WTC11 (cell line): ENCODE measurements around the gene CDCA7. TPM values are rescaled to one million over a fixed set of nuclear protein-coding genes. Genes with fewer than 3 reads are reported as not detected.
"Not testable (repeated sequence)": the region's sequence is repeated elsewhere in the genome, so short reads cannot be mapped to it uniquely, and the experiment has no call there.

Source experiments
- ATAC-seq: fragments of 200-7000 bp; cut with Tn5 transposase; 2 replicates; pipeline ENCODE4 v1.10.0; 2021; ENCODE audit warnings: mild to moderate bottlenecking, moderate library complexity
- CTCF ChIA-PET: fragments of 300-600 bp; sonication (Branson Sonifier 250); formaldehyde crosslinking; loops from one replicate; lab custom pipeline; 2021; ENCODE audit warnings: antibody characterized with exemption; lab: Charles Lee
- POLR2A ChIA-PET: fragments of 350-600 bp; sonication (Branson Sonifier 250); formaldehyde crosslinking; loops from one replicate; lab custom pipeline; 2021; ENCODE audit warnings: antibody characterized with exemption; lab: Charles Lee
- DNase-seq: peaks from one replicate; pipeline ENCODE4 v3.0.0; 2021; ENCODE audit warnings: low spot score
- H3K27ac Mint-ChIP-seq: 2 replicates; pipeline ENCODE4 v1.8.0; 2021; ENCODE audit warnings: mixed read lengths
- H3K27me3 Mint-ChIP-seq: 2 replicates; pipeline ENCODE4 v1.8.0; 2021; ENCODE audit warnings: low read depth, mild to moderate bottlenecking, moderate library complexity, mixed read lengths
- H3K36me3 Mint-ChIP-seq: 2 replicates; pipeline ENCODE4 v1.8.0; 2021; ENCODE audit warnings: mixed read lengths
- H3K4me1 Mint-ChIP-seq: 2 replicates; pipeline ENCODE4 v1.8.0; 2022; ENCODE audit warnings: mixed read lengths
- H3K4me3 Mint-ChIP-seq: 2 replicates; pipeline ENCODE4 v1.8.0; 2021; ENCODE audit warnings: mild to moderate bottlenecking, moderate library complexity, mixed read lengths
- H3K9me3 Mint-ChIP-seq: 2 replicates; pipeline ENCODE4 v1.8.0; 2021; ENCODE audit warnings: mixed read lengths
- CBFB ChIP-seq: sonication (generic); formaldehyde crosslinking; IDR thresholded peaks from 2 replicates; pipeline ENCODE4 v1.8.1; 2022; ENCODE audit warnings: mild to moderate bottlenecking, low read depth, missing genetic modification reagents
- ESRRA ChIP-seq: sonication (generic); formaldehyde crosslinking; IDR thresholded peaks from 2 replicates; pipeline ENCODE4 v1.8.1; 2022; ENCODE audit warnings: mild to moderate bottlenecking, missing genetic modification reagents, borderline replicate concordance
- HMGA2 ChIP-seq: fragments of 250-450 bp; sonication (Bioruptor Pico); IDR thresholded peaks from 2 replicates; pipeline ENCODE4 v1.4.0; 2021; ENCODE audit warnings: mild to moderate bottlenecking, moderate library complexity
- IRF2 ChIP-seq: sonication (generic); formaldehyde crosslinking; IDR thresholded peaks from 2 replicates; pipeline ENCODE4 v1.8.0; 2022; ENCODE audit warnings: low read depth, missing genetic modification reagents, borderline replicate concordance
- JUN ChIP-seq: sonication (generic); formaldehyde crosslinking; IDR thresholded peaks from 2 replicates; pipeline ENCODE4 v1.8.0; 2023; ENCODE audit warnings: mild to moderate bottlenecking, missing genetic modification reagents
- NR1H2 ChIP-seq: sonication (generic); formaldehyde crosslinking; IDR thresholded peaks from 2 replicates; pipeline ENCODE4 v1.9.0; 2021; ENCODE audit warnings: mild to moderate bottlenecking, moderate library complexity, missing genetic modification reagents
- NR2C2 ChIP-seq: sonication (generic); formaldehyde crosslinking; IDR thresholded peaks from 2 replicates; pipeline ENCODE4 v1.8.0; 2022; ENCODE audit warnings: mild to moderate bottlenecking, missing genetic modification reagents
- NR3C1 ChIP-seq: sonication (generic); formaldehyde crosslinking; conservative IDR thresholded peaks from 2 replicates; pipeline ENCODE4 v1.8.1; 2023; ENCODE audit warnings: low read depth, mild to moderate bottlenecking, missing genetic modification reagents
- TCF7 ChIP-seq: sonication (generic); formaldehyde crosslinking; IDR thresholded peaks from 2 replicates; pipeline ENCODE4 v1.8.0; 2022; ENCODE audit warnings: mild to moderate bottlenecking, low read depth, missing genetic modification reagents, moderate library complexity
- TEAD1 ChIP-seq: sonication (generic); formaldehyde crosslinking; IDR thresholded peaks from 2 replicates; pipeline ENCODE4 v1.8.0; 2022; ENCODE audit warnings: mild to moderate bottlenecking, missing genetic modification reagents
- TEAD4 ChIP-seq: sonication (generic); formaldehyde crosslinking; IDR thresholded peaks from 2 replicates; pipeline ENCODE4 v1.8.0; 2022; ENCODE audit warnings: mild to moderate bottlenecking, missing genetic modification reagents
- ZBTB21 ChIP-seq: sonication (generic); formaldehyde crosslinking; IDR thresholded peaks from 2 replicates; pipeline ENCODE4 v1.8.1; 2023; ENCODE audit warnings: mild to moderate bottlenecking, missing genetic modification reagents, borderline replicate concordance
- ZNF232 ChIP-seq: sonication (generic); formaldehyde crosslinking; IDR thresholded peaks from 2 replicates; pipeline ENCODE4 v1.8.0; 2022; ENCODE audit warnings: mild to moderate bottlenecking, missing genetic modification reagents
- total RNA-seq: library from RNA; stranded (reverse); gene quantifications from 3 replicates; pipeline ENCODE4 v1.2.3, GENCODE V29; 2021
- TF ChIP-seq, protein P1 (sequence below): sonication (generic); formaldehyde crosslinking; IDR thresholded peaks from 2 replicates; pipeline ENCODE4 v1.8.1; 2022; ENCODE audit warnings: missing genetic modification reagents, borderline replicate concordance
- TF ChIP-seq, protein P2 (sequence below): sonication (generic); formaldehyde crosslinking; IDR thresholded peaks from 2 replicates; pipeline ENCODE4 v1.8.1; 2023; ENCODE audit warnings: mild to moderate bottlenecking, missing genetic modification reagents
- TF ChIP-seq, protein P3 (sequence below): fragments of 250-450 bp; sonication (Bioruptor Pico); IDR thresholded peaks from 2 replicates; pipeline ENCODE4 v1.9.0; 2021; ENCODE audit warnings: moderate library complexity, mild to moderate bottlenecking, inconsistent platforms, borderline replicate concordance
- TF ChIP-seq, protein P4 (sequence below): sonication (generic); formaldehyde crosslinking; IDR thresholded peaks from 2 replicates; pipeline ENCODE4 v1.8.1; 2023; ENCODE audit warnings: mild to moderate bottlenecking, missing genetic modification reagents, moderate library complexity
- TF ChIP-seq, protein P5 (sequence below): sonication (generic); formaldehyde crosslinking; IDR thresholded peaks from 2 replicates; pipeline ENCODE4 v1.8.1; 2022; ENCODE audit warnings: low read depth, missing genetic modification reagents, borderline replicate concordance

The CDCA7 gene
- total RNA-seq, 1 experiment from 2014 or later: 79.7 TPM

DNA sequence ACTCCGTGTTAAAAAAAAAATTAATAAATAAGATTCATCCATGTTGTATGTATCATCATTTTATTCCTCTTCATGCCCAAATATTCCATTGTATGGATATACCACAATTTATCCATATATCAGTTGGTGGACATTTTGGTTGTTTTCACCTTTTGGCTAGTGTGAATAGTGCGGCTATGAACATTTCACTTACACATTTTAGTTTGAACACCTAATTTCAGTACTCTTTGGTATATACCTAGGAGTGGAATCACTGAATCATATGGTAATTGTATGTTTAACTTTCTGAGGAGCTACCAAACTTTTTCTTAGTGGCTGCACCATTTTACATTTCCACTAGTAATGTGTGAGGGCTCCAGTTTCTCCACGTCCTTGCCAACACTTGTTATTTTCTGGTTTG, 20.0 kb downstream of the CDCA7 start:
- Mint-ChIP-seq H3K27ac (no peak overlapping the region), H3K4me3 (no peak overlapping the region), H3K27me3 (no peaks in the 10 kb centered on the region), H3K9me3 (no peaks in the 10 kb centered on the region), H3K36me3 (peaks cover 24% of the 10 kb centered on the region)
- DNase-seq (no peak), ATAC-seq (no peak)
- POLR2A ChIA-PET: no interaction called here
- TF ChIP-seq JUN (CRISPR knock-in tag) (no peak), HMGA2 (no peak), TCF7 (no peak), NR1H2 (CRISPR knock-in tag) (no peak), TEAD1 (CRISPR knock-in tag) (no peak), ESRRA (no peak), ZBTB21 (CRISPR knock-in tag) (no peak), NR2C2 (no peak), CBFB (CRISPR knock-in tag) (no peak), IRF2 (CRISPR knock-in tag) (no peak), ZNF232 (no peak), TEAD4 (CRISPR knock-in tag) (no peak), NR3C1 (no peak)
- TF ChIP-seq, protein P1, sequence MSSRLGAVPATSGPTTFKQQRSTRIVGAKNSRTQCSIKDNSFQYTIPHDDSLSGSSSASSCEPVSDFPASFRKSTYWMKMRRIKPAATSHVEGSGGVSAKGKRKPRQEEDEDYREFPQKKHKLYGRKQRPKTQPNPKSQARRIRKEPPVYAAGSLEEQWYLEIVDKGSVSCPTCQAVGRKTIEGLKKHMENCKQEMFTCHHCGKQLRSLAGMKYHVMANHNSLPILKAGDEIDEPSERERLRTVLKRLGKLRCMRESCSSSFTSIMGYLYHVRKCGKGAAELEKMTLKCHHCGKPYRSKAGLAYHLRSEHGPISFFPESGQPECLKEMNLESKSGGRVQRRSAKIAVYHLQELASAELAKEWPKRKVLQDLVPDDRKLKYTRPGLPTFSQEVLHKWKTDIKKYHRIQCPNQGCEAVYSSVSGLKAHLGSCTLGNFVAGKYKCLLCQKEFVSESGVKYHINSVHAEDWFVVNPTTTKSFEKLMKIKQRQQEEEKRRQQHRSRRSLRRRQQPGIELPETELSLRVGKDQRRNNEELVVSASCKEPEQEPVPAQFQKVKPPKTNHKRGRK (CRISPR knock-in tag): no peak
- TF ChIP-seq, protein P2, sequence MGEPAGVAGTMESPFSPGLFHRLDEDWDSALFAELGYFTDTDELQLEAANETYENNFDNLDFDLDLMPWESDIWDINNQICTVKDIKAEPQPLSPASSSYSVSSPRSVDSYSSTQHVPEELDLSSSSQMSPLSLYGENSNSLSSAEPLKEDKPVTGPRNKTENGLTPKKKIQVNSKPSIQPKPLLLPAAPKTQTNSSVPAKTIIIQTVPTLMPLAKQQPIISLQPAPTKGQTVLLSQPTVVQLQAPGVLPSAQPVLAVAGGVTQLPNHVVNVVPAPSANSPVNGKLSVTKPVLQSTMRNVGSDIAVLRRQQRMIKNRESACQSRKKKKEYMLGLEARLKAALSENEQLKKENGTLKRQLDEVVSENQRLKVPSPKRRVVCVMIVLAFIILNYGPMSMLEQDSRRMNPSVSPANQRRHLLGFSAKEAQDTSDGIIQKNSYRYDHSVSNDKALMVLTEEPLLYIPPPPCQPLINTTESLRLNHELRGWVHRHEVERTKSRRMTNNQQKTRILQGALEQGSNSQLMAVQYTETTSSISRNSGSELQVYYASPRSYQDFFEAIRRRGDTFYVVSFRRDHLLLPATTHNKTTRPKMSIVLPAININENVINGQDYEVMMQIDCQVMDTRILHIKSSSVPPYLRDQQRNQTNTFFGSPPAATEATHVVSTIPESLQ (CRISPR knock-in tag): no peak
- TF ChIP-seq, protein P3, sequence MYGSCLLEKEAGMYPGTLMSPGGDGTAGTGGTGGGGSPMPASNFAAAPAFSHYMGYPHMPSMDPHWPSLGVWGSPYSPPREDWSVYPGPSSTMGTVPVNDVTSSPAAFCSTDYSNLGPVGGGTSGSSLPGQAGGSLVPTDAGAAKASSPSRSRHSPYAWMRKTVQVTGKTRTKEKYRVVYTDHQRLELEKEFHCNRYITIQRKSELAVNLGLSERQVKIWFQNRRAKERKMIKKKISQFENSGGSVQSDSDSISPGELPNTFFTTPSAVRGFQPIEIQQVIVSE (CRISPR knock-in tag): no peak
- TF ChIP-seq, protein P4, sequence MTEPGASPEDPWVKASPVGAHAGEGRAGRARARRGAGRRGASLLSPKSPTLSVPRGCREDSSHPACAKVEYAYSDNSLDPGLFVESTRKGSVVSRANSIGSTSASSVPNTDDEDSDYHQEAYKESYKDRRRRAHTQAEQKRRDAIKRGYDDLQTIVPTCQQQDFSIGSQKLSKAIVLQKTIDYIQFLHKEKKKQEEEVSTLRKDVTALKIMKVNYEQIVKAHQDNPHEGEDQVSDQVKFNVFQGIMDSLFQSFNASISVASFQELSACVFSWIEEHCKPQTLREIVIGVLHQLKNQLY (CRISPR knock-in tag): no peak
- TF ChIP-seq, protein P5, sequence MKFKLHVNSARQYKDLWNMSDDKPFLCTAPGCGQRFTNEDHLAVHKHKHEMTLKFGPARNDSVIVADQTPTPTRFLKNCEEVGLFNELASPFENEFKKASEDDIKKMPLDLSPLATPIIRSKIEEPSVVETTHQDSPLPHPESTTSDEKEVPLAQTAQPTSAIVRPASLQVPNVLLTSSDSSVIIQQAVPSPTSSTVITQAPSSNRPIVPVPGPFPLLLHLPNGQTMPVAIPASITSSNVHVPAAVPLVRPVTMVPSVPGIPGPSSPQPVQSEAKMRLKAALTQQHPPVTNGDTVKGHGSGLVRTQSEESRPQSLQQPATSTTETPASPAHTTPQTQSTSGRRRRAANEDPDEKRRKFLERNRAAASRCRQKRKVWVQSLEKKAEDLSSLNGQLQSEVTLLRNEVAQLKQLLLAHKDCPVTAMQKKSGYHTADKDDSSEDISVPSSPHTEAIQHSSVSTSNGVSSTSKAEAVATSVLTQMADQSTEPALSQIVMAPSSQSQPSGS (CRISPR knock-in tag): no peak
- TF ChIP-seq, all 79 proteins: peak for 0
- H3K4me1 Mint-ChIP-seq: peaks cover 10% of the 10 kb centered on the region
- CTCF ChIA-PET: no interaction called here

DNA sequence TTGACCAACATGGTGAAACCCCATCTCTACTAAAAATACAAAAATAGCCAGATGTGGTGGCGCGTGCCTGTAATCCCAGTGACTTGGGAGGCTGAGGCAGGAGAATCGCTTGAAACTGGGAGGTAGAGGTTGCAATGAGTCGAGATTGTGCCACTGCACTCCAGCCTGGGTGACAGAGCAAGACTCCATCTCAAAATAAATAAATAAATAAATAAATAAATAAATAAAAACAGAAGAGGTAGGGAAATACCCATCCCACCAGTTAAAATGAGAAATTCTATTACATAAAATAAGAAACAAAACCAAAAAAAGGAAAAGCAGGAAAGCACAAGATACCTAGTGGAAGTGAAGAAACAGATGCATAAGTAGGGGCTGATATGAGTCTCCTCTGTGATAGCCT, 30.9 kb downstream of the CDCA7 start:
- CTCF ChIA-PET: interaction anchor here (2.1 kb wide), 1 partner anchor 16 kb away, joined by 9 read pairs; no protein-coding TSS in a partner anchor
- not testable (repeated sequence) for DNase-seq
- H3K4me1 Mint-ChIP-seq: peaks cover 10% of the 10 kb centered on the region

More for the DNA sequence above, 30.9 kb downstream of the CDCA7 start:
- H3K27me3 Mint-ChIP-seq, H3K4me3 Mint-ChIP-seq, H3K36me3 Mint-ChIP-seq, ATAC-seq, H3K9me3 Mint-ChIP-seq, POLR2A ChIA-PET, H3K27ac Mint-ChIP-seq: not testable (repeated sequence)
